Keratinocyte (primary cell): ENCODE results near the gene GJA3. TPM values are rescaled to one million over a fixed set of nuclear protein-coding genes. Genes with fewer than 3 reads are reported as not detected.

Source experiments
- DNase-seq: peaks from one replicate; pipeline ENCODE4 v3.0.0-alpha.2; 2011; ENCODE audit warnings: low read depth, missing footprints, low spot score
- FAIRE-seq: peaks from 2 replicates; lab custom pipeline; 2011; peaks lifted over from hg19 to GRCh38; lab: Jason Lieb, UNC
- H2AFZ ChIP-seq: 2 replicates; pipeline ENCODE4 v1.6.0; 2012; ENCODE audit warnings: low read length, control low read depth, inconsistent platforms; ENCODE audit not compliant: control insufficient read depth
- H3K27ac ChIP-seq: 2 replicates; pipeline ENCODE4 v1.5.1; 2011; ENCODE audit warnings: low read length; ENCODE audit not compliant: control insufficient read depth, insufficient read depth
- H3K27me3 ChIP-seq: 3 replicates; pipeline ENCODE4 v1.6.0; 2011; ENCODE audit warnings: low read length; ENCODE audit not compliant: control insufficient read depth, insufficient read depth; ENCODE audit errors: extremely low read depth
- H3K36me3 ChIP-seq, 2 experiments: 2 replicates in 1 of 2; 3 replicates in 1 of 2; pipeline ENCODE4 v1.5.1; 2011; ENCODE audit warnings: low read length in 2 of 2, mild to moderate bottlenecking in 1 of 2; ENCODE audit not compliant: control insufficient read depth in 2 of 2, insufficient read depth in 2 of 2; ENCODE audit errors: extremely low read depth in 1 of 2
- H3K4me1 ChIP-seq: 3 replicates; pipeline ENCODE4 v1.5.1; 2011; ENCODE audit warnings: low read length; ENCODE audit not compliant: control insufficient read depth, insufficient read depth; ENCODE audit errors: extremely low read depth
- H3K4me2 ChIP-seq: 3 replicates; pipeline ENCODE4 v1.6.0; 2011; ENCODE audit warnings: low read depth, low read length; ENCODE audit not compliant: control insufficient read depth, insufficient read depth; ENCODE audit errors: extremely low read depth
- H3K4me3 ChIP-seq, 3 experiments: fragments of 200-600 bp in 1 of 3; sonication (generic) in 1 of 3; 2 replicates in 2 of 3; 3 replicates in 1 of 3; pipeline ENCODE4 v1.5.1; 2011 to 2016; ENCODE audit warnings: low read length in 3 of 3, mild to moderate bottlenecking in 3 of 3, control low read depth in 2 of 3, inconsistent platforms in 1 of 3, low read depth in 1 of 3, mixed read lengths in 1 of 3, mixed run types in 1 of 3, moderate library complexity in 1 of 3; ENCODE audit not compliant: control insufficient read depth in 2 of 3, insufficient read depth in 2 of 3; ENCODE audit errors: extremely low read depth in 1 of 3
- H3K79me2 ChIP-seq: 2 replicates; pipeline ENCODE4 v1.6.0; 2012; ENCODE audit warnings: low read length; ENCODE audit not compliant: control insufficient read depth, insufficient read depth
- H3K9ac ChIP-seq: 3 replicates; pipeline ENCODE4 v1.6.0; 2011; ENCODE audit warnings: low read length; ENCODE audit not compliant: control insufficient read depth, insufficient read depth; ENCODE audit errors: extremely low read depth
- H3K9me1 ChIP-seq: 3 replicates; pipeline ENCODE4 v1.6.0; 2011; ENCODE audit warnings: low read length; ENCODE audit not compliant: control insufficient read depth, insufficient read depth; ENCODE audit errors: extremely low read depth
- H3K9me3 ChIP-seq: 2 replicates; pipeline ENCODE4 v1.5.1; 2012; ENCODE audit warnings: low read depth, low read length; ENCODE audit not compliant: control insufficient read depth
- H4K20me1 ChIP-seq: 3 replicates; pipeline ENCODE4 v1.6.0; 2011; ENCODE audit warnings: low read length; ENCODE audit not compliant: control insufficient read depth, insufficient read depth; ENCODE audit errors: extremely low read depth
- CTCF ChIP-seq, 3 experiments: IDR thresholded peaks in 1 of 3; conservative IDR thresholded peaks in 1 of 3; optimal IDR thresholded peaks in 1 of 3; 2 replicates in 2 of 3; 3 replicates in 1 of 3; pipeline versions ENCODE3 to v1.5.1; 2011; ENCODE audit warnings: low read length in 3 of 3, mild to moderate bottlenecking in 3 of 3, moderate library complexity in 2 of 3, control low read depth in 1 of 3, inconsistent platforms in 1 of 3; ENCODE audit not compliant: insufficient read depth in 2 of 3; ENCODE audit errors: extremely low read depth in 1 of 3
- EZH2 ChIP-seq: IDR thresholded peaks from one replicate; pipeline ENCODE4 v1.6.1; 2012; ENCODE audit warnings: inconsistent platforms, mild to moderate bottlenecking, low read length, moderate library complexity
- dilution Hi-C: fragments of 300-500 bp; cut with MboI; formaldehyde crosslinking; loops from one replicate; pipeline ENCODE4 v1.7.0; 2020; ENCODE audit warnings: low sequenced_read_pairs; ENCODE audit not compliant: extremely low pct_ligation_motif_present
- polyA plus RNA-seq, 5 experiments: library from polyadenylated mRNA; depleted of rRNA in 3 of 5; stranded (reverse) in 3 of 5; stranded (forward) in 1 of 5; unstranded in 1 of 5; fragments of >200 nt; gene quantifications; 1 replicate in 1 of 5; 2 replicates in 3 of 5; 3 replicates in 1 of 5; pipeline versions ENCODE4 v1.2.1 to v1.2.3, GENCODE V29; 2011 to 2012; ENCODE audit warnings: missing spikeins in 2 of 5, low read depth in 1 of 5, low replicate concordance in 1 of 5

Gene GJA3
- polyA plus RNA-seq, 1 donor (not counting 4 experiments of a cell fraction or from before 2014, with no cell fraction given) = 0.09 TPM

GRCh38 chr13:20170921-20171320, 10.1 kb upstream of the GJA3 start:
- H3K9me3 ChIP-seq = no peaks in the 10 kb centered on the region
- dilution Hi-C loops = no loop called here
- no peaks in the 10 kb centered on the region for H3K79me2 ChIP-seq
- DNase-seq (no peak), FAIRE-seq (no peak)
- H3K27me3 ChIP-seq = no peaks in the 10 kb centered on the region
- H2AFZ ChIP-seq = no peak overlapping the region
- no peak overlapping the region for H3K4me2 ChIP-seq
- no peaks in the 10 kb centered on the region for H4K20me1 ChIP-seq
- H3K4me3 ChIP-seq = no peak overlapping the region
- H3K36me3 ChIP-seq = no peaks in the 10 kb centered on the region
- H3K9ac ChIP-seq = no peak overlapping the region
- peaks cover 16% of the 10 kb centered on the region for H3K4me1 ChIP-seq
- no peaks in the 10 kb centered on the region for H3K9me1 ChIP-seq
- TF ChIP-seq EZH2 = no peak
- no peak for TF ChIP-seq CTCF (optimal IDR thresholded peaks at IDR 0.05 in 1 of 3, IDR thresholded peaks at IDR 0.05 in 1 of 3, conservative IDR thresholded peaks at IDR 0.05 in 1 of 3; ENCODE audit: extremely low read depth in 1 of 3, insufficient read depth in 2 of 3, low read length in 3 of 3)
- no peak overlapping the region for H3K27ac ChIP-seq

DNA sequence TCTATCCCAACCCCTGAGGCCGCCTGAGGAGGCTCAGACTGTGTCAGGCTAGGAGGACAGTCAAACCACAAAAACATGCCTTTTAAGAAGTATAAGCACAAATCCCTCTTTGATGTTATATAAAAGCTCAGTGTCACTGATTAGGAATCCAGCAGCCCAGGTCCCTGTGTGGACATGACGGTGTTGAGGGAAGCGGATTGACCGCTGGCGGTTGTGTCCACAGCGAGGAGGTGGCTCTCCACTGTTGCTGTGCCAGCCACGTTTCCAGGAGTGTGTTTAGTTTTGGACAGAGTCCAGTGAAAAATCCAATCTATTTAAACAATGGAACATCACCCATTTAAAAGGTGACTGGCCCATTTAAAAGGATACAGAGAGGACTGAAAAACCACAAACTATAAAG, 7.5 kb upstream of the GJA3 start:
- Histone ChIP-seq H3K4me2 (no peak overlapping the region), H3K36me3 (no peaks in the 10 kb centered on the region), H4K20me1 (no peaks in the 10 kb centered on the region), H3K9me3 (no peaks in the 10 kb centered on the region), H2AFZ (no peak overlapping the region), H3K9me1 (no peaks in the 10 kb centered on the region), H3K9ac (no peak overlapping the region), H3K27ac (no peak overlapping the region), H3K4me3 (no peak overlapping the region), H3K27me3 (no peaks in the 10 kb centered on the region), H3K4me1 (no peaks in the 10 kb centered on the region), H3K79me2 (no peaks in the 10 kb centered on the region)
- dilution Hi-C loops = no loop called here
- TF ChIP-seq CTCF (optimal IDR thresholded peaks at IDR 0.05 in 1 of 3, IDR thresholded peaks at IDR 0.05 in 1 of 3, conservative IDR thresholded peaks at IDR 0.05 in 1 of 3; ENCODE audit: extremely low read depth in 1 of 3, insufficient read depth in 2 of 3, low read length in 3 of 3) = no peak
- TF ChIP-seq EZH2 = no peak
- DNase-seq (no peak), FAIRE-seq (no peak)
